Chondrocyte (in vitro differentiated cells): ENCODE measurements around the gene TPH2. TPM values are rescaled to one million over a fixed set of nuclear protein-coding genes. Genes with fewer than 3 reads are reported as not detected.

ENCODE experiments used
- DNase-seq: peaks from one replicate; pipeline ENCODE4 v3.0.0; 2021; ENCODE audit warnings: mixed read lengths, low spot score
- H3K27ac Mint-ChIP-seq: one replicate; pipeline ENCODE4 v1.8.0; 2021; ENCODE audit warnings: mild to moderate bottlenecking, moderate library complexity, mixed read lengths; ENCODE audit not compliant: unreplicated experiment
- H3K27me3 Mint-ChIP-seq: 2 replicates; pipeline ENCODE4 v1.8.0; 2021; ENCODE audit warnings: low read depth, mixed read lengths
- H3K36me3 Mint-ChIP-seq: 2 replicates; pipeline ENCODE4 v1.8.0; 2021; ENCODE audit warnings: low read depth, mixed read lengths
- H3K4me1 Mint-ChIP-seq: 2 replicates; pipeline ENCODE4 v1.8.0; 2021; ENCODE audit warnings: low read depth, mild to moderate bottlenecking, mixed read lengths
- H3K4me3 Mint-ChIP-seq: one replicate; pipeline ENCODE4 v1.8.0; 2021; ENCODE audit warnings: mild to moderate bottlenecking, moderate library complexity, mixed read lengths; ENCODE audit not compliant: unreplicated experiment
- H3K9me3 Mint-ChIP-seq: 2 replicates; pipeline ENCODE4 v1.8.0; 2021; ENCODE audit warnings: low read depth, mixed read lengths
- total RNA-seq: library from RNA; stranded (reverse); gene quantifications from 3 replicates; pipeline ENCODE4 v1.2.1, GENCODE V29; 2021
- TF ChIP-seq, protein P1 (sequence below): fragments of 200-600 bp; sonication (generic); IDR thresholded peaks from 2 replicates; pipeline ENCODE4 v1.5.0; 2021; ENCODE audit warnings: antibody characterized with exemption, mild to moderate bottlenecking, moderate library complexity

The TPH2 gene
- total RNA-seq, 1 donor from 2014 or later = not detected

DNA sequence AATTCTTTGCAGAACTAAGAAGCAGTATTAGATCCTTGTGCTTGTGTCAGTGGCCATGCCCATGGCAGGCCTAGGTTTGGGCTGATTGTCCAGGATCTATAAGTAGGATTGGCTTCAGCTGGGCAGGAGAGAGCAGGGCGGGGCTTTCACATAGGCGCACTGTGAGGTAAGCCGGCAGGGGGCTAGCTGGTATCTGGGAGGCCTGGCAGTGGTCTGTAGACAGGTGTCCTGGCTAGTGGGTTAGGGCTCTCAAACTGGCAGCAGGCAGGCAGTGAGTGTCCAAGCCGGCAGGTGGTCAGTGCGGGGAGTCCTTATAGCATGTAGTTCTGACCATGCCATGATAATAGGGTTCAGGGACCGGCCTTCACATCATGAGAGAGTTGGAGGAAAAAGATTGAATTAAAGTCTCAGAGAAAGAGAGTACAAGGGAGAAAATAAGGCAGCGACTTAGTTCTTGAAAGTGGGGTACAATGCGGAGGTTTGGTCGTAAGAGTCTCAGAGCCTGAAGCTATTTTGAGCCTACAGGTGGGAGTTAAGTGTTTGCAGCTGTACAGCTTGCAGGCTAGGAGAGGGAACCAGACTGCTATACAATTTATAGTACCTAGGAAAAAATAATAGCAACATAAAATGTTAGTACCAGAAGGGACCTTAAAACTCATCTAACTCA lies 137.4 kb downstream of the TPH2 start:
- H3K36me3 Mint-ChIP-seq = no peaks in the 10 kb centered on the region
- peaks cover 7% of the 10 kb centered on the region for H3K9me3 Mint-ChIP-seq
- no peak overlapping the region for H3K4me3 Mint-ChIP-seq
- H3K4me1 Mint-ChIP-seq = peaks cover 15% of the 10 kb centered on the region
- TF ChIP-seq, protein P1, sequence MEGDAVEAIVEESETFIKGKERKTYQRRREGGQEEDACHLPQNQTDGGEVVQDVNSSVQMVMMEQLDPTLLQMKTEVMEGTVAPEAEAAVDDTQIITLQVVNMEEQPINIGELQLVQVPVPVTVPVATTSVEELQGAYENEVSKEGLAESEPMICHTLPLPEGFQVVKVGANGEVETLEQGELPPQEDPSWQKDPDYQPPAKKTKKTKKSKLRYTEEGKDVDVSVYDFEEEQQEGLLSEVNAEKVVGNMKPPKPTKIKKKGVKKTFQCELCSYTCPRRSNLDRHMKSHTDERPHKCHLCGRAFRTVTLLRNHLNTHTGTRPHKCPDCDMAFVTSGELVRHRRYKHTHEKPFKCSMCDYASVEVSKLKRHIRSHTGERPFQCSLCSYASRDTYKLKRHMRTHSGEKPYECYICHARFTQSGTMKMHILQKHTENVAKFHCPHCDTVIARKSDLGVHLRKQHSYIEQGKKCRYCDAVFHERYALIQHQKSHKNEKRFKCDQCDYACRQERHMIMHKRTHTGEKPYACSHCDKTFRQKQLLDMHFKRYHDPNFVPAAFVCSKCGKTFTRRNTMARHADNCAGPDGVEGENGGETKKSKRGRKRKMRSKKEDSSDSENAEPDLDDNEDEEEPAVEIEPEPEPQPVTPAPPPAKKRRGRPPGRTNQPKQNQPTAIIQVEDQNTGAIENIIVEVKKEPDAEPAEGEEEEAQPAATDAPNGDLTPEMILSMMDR = no peak
- peaks cover 3% of the 10 kb centered on the region for H3K27me3 Mint-ChIP-seq
- H3K27ac Mint-ChIP-seq = no peak overlapping the region
- peak; percentile 68 for DNase-seq

DNA sequence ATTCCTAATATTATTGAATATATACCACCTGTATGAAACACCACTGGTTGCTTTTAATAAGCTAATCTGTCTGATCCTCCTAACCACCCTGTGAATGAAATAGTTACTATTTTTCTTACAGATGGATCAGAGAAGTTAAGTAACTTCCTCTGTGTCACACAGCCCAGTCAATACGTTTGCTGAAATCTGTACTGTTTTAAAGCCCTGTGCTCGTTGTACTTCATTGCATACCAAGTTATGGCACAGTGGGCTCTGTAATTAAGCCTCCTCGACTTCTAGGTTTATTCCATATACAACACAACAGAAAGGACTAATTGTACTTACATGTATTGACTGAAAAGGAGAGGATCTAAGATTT lies 137.9 kb downstream of the TPH2 start:
- H3K4me3 Mint-ChIP-seq = no peak overlapping the region
- H3K27me3 Mint-ChIP-seq = peaks cover 3% of the 10 kb centered on the region
- no peak overlapping the region for H3K27ac Mint-ChIP-seq
- DNase-seq = no peak
- H3K9me3 Mint-ChIP-seq = peaks cover 2% of the 10 kb centered on the region
- H3K36me3 Mint-ChIP-seq = no peaks in the 10 kb centered on the region
- H3K4me1 Mint-ChIP-seq = peaks cover 15% of the 10 kb centered on the region
- TF ChIP-seq, protein P1 = no peak

DNA sequence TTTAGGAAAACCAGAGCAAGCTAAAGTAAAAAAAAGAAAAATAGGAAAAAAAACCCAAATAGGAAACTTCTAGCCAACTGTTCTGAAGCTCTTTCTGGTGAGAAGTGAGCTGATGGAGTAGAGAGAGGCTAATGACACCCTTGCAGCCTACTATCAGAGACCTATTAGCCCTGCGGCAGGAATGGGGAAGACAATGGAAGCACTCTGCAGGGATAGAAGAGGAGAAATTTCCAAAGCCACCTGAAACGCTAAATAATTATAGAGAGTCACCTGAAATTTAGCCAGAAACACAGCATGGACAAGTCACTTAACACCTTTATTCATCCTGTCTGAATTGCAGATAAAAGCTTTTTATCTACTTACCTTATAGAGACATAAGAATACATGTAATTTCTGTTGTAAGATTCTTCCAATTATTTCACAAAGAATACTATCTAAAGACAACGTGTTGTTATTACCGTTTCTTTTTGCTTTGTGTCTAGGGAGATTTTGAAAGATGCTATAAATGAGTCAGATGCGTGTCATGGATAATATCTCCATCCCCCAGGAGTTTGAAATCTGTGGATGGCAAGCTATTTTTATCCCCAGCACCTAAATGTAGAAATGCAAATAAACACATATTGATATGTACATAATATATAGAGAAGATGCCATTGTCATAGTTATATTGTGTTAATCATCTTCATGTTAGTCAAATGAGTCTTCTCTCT lies 138.6 kb downstream of the TPH2 start:
- peaks cover 14% of the 10 kb centered on the region for H3K4me1 Mint-ChIP-seq
- H3K27ac Mint-ChIP-seq = no peak overlapping the region
- H3K36me3 Mint-ChIP-seq = no peaks in the 10 kb centered on the region
- no peak for DNase-seq
- H3K9me3 Mint-ChIP-seq = no peaks in the 10 kb centered on the region
- H3K27me3 Mint-ChIP-seq = peaks cover 3% of the 10 kb centered on the region
- TF ChIP-seq, protein P1 = no peak
- no peak overlapping the region for H3K4me3 Mint-ChIP-seq

DNA sequence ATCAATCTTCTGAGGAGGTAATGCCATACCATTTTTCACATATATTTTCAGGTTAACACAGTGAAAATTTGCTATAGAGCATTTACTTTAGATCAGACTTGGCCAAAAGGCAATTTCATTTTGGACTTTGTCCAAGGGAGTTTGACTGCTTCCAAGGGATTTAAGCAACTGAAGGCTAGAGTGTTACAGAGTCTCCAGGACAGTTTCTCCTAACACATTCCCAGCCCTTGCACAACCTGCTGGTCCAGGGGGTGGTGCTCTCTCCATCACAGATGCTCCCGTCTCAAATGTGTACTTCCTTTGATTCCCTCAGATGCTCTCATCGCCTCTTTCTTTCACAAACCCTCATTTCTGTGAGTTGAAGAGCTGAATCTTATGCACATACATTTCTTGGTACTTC lies 143.1 kb downstream of the TPH2 start:
- Mint-ChIP-seq H3K4me3 (no peak overlapping the region), H3K36me3 (no peaks in the 10 kb centered on the region), H3K4me1 (no peaks in the 10 kb centered on the region), H3K9me3 (no peaks in the 10 kb centered on the region), H3K27ac (no peak overlapping the region), H3K27me3 (peaks cover 8% of the 10 kb centered on the region)
- TF ChIP-seq, protein P1 = no peak
- no peak for DNase-seq

Other genes starting within 250 kb of the TPH2 start
- gene RAB21, start 184.0 kb upstream of the TPH2 start, total RNA-seq = 77.1 to 95.8 TPM (median 88.9 TPM) in 3 replicates
- gene TBC1D15, start 99.1 kb upstream of the TPH2 start, total RNA-seq = 31.3 to 40.2 TPM (median 36.1 TPM) in 3 replicates